GM12892 (cell line): ENCODE measurements around the gene TIMM8A.

ENCODE experiments used
- POLR2A ChIP-seq: IDR thresholded peaks from 2 replicates; pipeline ENCODE4 v1.6.1; 2011; ENCODE audit warnings: low read depth, low read length, control low read depth
- POLR2AphosphoS5 ChIP-seq: IDR thresholded peaks from 2 replicates; pipeline ENCODE4 v1.6.1; 2011; ENCODE audit warnings: low read depth, low read length, control low read depth

GRCh38 chrX:101385795-101386541 is 37.4 kb upstream of the TIMM8A start, which contains the start of gene BTK:
- peak; percentile 83 for TF ChIP-seq POLR2A
- TF ChIP-seq POLR2AphosphoS5 = peak; percentile 74
